ENCODE measurements around the gene CDK6. TPM values are rescaled to one million over a fixed set of nuclear protein-coding genes. Genes with fewer than 3 reads are reported as not detected.

The CDK6 gene
- polyA plus RNA-seq, 1 donor (not counting 4 experiments of a cell fraction or from before 2014, with no cell fraction given), result 53.5 TPM

GRCh38 chr7:92881091-92881485, 44.7 kb upstream of the CDK6 start:
- no peaks in the 10 kb centered on the region for H3K27me3 ChIP-seq (ENCODE audit: control insufficient read depth, extremely low read depth, insufficient read depth, low read length)
- no peaks in the 10 kb centered on the region for H3K9me3 ChIP-seq (ENCODE audit: control insufficient read depth, low read depth, low read length)
- H3K4me3 ChIP-seq (ENCODE audit: control insufficient read depth in 2 of 3, extremely low read depth in 1 of 3, insufficient read depth in 2 of 3, low read depth in 1 of 3, low read length in 3 of 3), result no peak overlapping the region
- dilution Hi-C loops (cut with MboI; ENCODE audit: extremely low pct_ligation_motif_present, low sequenced_read_pairs), result no loop called here
- H3K27ac ChIP-seq (ENCODE audit: control insufficient read depth, insufficient read depth, low read length), result no peak overlapping the region
- H3K9me1 ChIP-seq (ENCODE audit: control insufficient read depth, extremely low read depth, insufficient read depth, low read length), result no peaks in the 10 kb centered on the region
- H3K9ac ChIP-seq (ENCODE audit: control insufficient read depth, extremely low read depth, insufficient read depth, low read length), result no peak overlapping the region
- no peak for FAIRE-seq
- TF ChIP-seq EZH2 (IDR thresholded peaks at IDR 0.05; ENCODE audit: low read length), result no peak
- TF ChIP-seq CTCF (optimal IDR thresholded peaks at IDR 0.05 in 1 of 3, IDR thresholded peaks at IDR 0.05 in 1 of 3, conservative IDR thresholded peaks at IDR 0.05 in 1 of 3; ENCODE audit: extremely low read depth in 1 of 3, insufficient read depth in 2 of 3, low read length in 3 of 3), result no peak
- no peaks in the 10 kb centered on the region for H3K79me2 ChIP-seq (ENCODE audit: control insufficient read depth, insufficient read depth, low read length)
- DNase-seq (ENCODE audit: low read depth, low spot score), result no peak
- H4K20me1 ChIP-seq (ENCODE audit: control insufficient read depth, extremely low read depth, insufficient read depth, low read length), result no peaks in the 10 kb centered on the region
- no peak overlapping the region for H2AFZ ChIP-seq (ENCODE audit: control insufficient read depth, low read length)
- H3K4me1 ChIP-seq (ENCODE audit: control insufficient read depth, extremely low read depth, insufficient read depth, low read length), result peaks cover 3% of the 10 kb centered on the region
- H3K36me3 ChIP-seq (ENCODE audit: control insufficient read depth in 2 of 2, extremely low read depth in 1 of 2, insufficient read depth in 2 of 2, low read length in 2 of 2), result no peaks in the 10 kb centered on the region
- no peak overlapping the region for H3K4me2 ChIP-seq (ENCODE audit: control insufficient read depth, extremely low read depth, insufficient read depth, low read depth, low read length)

DNA sequence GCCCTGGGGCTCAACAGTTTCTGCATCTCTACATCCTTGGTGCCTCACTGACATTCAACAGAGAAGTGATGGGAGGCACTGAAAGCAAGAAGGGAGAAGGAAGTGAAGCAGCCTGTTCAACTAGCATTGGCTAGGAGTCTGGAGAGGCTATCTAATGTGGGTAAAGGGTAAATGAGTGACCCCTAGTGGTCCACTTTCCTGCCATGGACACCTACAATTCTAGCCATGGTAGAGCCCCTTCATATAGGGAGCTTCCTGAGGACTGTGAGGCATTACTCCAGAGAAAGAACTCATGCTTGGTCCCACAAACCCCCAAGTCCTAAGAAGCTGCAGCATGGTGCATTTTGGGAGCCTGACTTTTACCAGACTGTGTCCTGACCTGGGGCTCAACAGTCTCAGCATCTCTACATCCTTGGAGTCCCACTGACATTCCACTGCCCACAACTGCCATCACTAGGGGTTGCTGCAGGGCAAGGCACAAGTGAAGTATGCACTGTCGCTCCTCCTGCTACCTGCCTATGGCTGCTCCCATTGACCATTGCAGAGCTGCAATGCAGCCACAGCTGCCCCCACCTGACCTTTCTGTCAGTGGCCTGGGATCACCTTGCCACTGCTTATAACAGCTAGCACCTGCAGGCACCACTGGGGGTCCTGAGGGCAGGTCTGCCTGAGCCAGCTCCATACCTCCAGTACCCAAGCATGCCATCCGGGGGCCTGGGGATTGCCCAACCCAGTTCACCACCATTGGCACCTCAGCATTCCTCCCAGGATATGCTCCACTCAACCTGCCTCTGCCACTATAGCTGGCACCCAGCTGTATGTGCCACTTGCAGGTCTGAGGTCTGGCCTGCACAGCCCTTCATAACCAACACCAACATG, 44.1 kb upstream of the CDK6 start:
- peaks cover 9% of the 10 kb centered on the region for H3K4me1 ChIP-seq (ENCODE audit: control insufficient read depth, extremely low read depth, insufficient read depth, low read length)
- no peaks in the 10 kb centered on the region for H3K9me1 ChIP-seq (ENCODE audit: control insufficient read depth, extremely low read depth, insufficient read depth, low read length)
- TF ChIP-seq CTCF (optimal IDR thresholded peaks at IDR 0.05 in 1 of 3, IDR thresholded peaks at IDR 0.05 in 1 of 3, conservative IDR thresholded peaks at IDR 0.05 in 1 of 3; ENCODE audit: extremely low read depth in 1 of 3, insufficient read depth in 2 of 3, low read length in 3 of 3) (peak in 1 of 3 experiments; percentile 66), EZH2 (IDR thresholded peaks at IDR 0.05; ENCODE audit: low read length) (no peak)
- no peaks in the 10 kb centered on the region for H3K9me3 ChIP-seq (ENCODE audit: control insufficient read depth, low read depth, low read length)
- no peaks in the 10 kb centered on the region for H3K79me2 ChIP-seq (ENCODE audit: control insufficient read depth, insufficient read depth, low read length)
- DNase-seq (ENCODE audit: low read depth, low spot score) (no peak), FAIRE-seq (no peak)
- no peaks in the 10 kb centered on the region for H4K20me1 ChIP-seq (ENCODE audit: control insufficient read depth, extremely low read depth, insufficient read depth, low read length)
- H3K4me3 ChIP-seq (ENCODE audit: control insufficient read depth in 2 of 3, extremely low read depth in 1 of 3, insufficient read depth in 2 of 3, low read depth in 1 of 3, low read length in 3 of 3), result no peak overlapping the region
- no peaks in the 10 kb centered on the region for H3K27me3 ChIP-seq (ENCODE audit: control insufficient read depth, extremely low read depth, insufficient read depth, low read length)
- H3K36me3 ChIP-seq (ENCODE audit: control insufficient read depth in 2 of 2, extremely low read depth in 1 of 2, insufficient read depth in 2 of 2, low read length in 2 of 2), result no peaks in the 10 kb centered on the region
- H3K9ac ChIP-seq (ENCODE audit: control insufficient read depth, extremely low read depth, insufficient read depth, low read length), result no peak overlapping the region
- H3K4me2 ChIP-seq (ENCODE audit: control insufficient read depth, extremely low read depth, insufficient read depth, low read depth, low read length), result no peak overlapping the region
- no peak overlapping the region for H3K27ac ChIP-seq (ENCODE audit: control insufficient read depth, insufficient read depth, low read length)
- H2AFZ ChIP-seq (ENCODE audit: control insufficient read depth, low read length), result no peak overlapping the region
- dilution Hi-C loops (cut with MboI; ENCODE audit: extremely low pct_ligation_motif_present, low sequenced_read_pairs), result no loop called here

Measured in keratinocyte (primary cell).